ENCODE results near the gene RAB3C.

RAB3C gene

DNA sequence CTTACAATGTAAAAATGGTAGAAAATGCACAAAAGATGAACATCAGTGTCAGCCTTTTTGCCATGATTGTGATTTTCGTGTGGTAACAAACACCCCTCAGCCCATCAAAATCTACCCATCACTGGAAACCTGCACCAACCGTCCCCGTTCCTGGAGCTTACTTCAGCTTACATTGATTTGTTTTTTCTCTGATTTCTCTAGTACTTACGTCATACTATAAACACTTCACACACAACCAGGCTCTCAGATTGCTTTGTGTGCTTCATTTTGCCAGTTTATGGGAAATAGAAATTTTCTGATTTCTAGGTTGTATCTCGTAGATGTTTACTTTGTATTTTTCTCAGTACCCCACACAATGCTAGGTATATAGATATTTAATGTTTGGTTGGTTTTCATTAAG lies 129.1 kb downstream of the RAB3C start:
- in situ Hi-C loops (cut with MboI; ENCODE audit: low pct_unique_long_range_greater_than_20kb, low sequenced_read_pairs), result no loop called here
- no peak for DNase-seq

- no peak for DNase-seq
- in situ Hi-C loops (cut with MboI; ENCODE audit: low pct_unique_long_range_greater_than_20kb, low sequenced_read_pairs), result no loop called here
These were observed 131.2 kb downstream of the RAB3C start for GRCh38 chr5:58714046-58714445.

DNA sequence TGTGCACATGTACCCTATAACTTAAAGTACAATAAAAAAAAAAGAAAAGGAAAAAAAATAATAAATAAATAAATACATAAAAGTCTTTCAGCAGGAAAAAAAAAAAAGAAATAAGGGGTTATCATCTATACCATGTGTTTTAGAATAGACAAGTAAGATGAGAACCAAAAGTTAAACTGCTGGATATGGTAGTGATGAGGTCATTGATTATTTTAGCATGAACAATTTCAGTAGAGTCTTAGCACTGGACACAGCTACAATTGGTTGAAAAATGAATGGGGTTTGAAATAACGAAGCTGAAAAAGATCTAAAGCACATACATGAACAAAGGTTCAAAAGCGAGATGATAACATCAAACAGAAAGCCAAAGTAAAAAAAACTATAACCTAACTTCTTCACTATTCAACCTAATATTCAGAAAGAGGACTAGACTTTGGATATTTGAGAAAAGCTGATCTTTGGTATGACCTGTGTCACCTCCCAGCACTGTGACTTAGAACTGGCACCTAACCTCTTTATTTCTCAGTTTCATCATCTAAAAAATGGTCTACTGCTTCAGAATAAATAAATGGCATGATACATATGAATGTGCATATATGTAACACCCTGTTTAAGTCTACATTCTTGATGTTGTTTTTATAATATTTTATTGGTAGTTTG lies 133.3 kb downstream of the RAB3C start:
- no peak for DNase-seq
- in situ Hi-C loops (cut with MboI; ENCODE audit: low pct_unique_long_range_greater_than_20kb, low sequenced_read_pairs), result no loop called here

- in situ Hi-C loops (cut with MboI; ENCODE audit: low pct_unique_long_range_greater_than_20kb, low sequenced_read_pairs), result no loop called here
- no peak for DNase-seq
These were observed 133.8 kb downstream of the RAB3C start for GRCh38 chr5:58716713-58717112.

- DNase-seq, result no peak
- in situ Hi-C loops (cut with MboI; ENCODE audit: low pct_unique_long_range_greater_than_20kb, low sequenced_read_pairs), result no loop called here
These were observed 134.6 kb downstream of the RAB3C start for GRCh38 chr5:58717303-58718007.

DNA sequence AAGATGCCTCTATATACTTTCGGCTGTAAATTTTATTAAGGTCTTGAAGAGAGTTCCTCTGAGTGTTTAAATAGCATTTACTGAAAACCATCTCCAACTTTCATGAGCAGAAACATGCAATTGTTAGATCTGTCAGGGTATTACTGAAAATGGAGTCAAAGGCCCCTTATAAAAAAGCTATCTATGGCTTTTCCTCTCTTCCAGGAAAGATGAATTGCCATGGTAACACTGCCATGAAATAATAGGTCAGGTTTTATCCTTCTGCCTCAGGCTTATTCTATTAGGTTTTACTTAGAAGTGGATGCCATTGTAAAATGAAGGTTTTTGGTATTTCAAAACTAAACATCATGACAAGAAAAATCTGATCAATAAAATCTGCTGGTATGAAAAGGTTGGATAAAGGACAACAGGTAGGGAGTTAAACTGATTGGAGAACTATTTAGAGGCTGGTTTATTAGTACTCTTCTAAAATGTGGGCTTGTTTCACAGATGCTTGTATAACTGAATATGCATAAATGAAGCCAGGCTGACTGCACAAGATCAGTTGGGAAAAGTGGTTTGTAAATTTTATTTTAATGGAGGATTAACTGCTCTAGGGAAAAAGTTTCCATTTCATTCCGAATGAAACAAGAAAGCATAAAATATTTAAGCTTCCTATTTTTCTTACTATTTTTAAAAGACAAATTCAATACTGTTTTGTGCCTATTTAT lies 135.5 kb downstream of the RAB3C start:
- in situ Hi-C loops (cut with MboI; ENCODE audit: low pct_unique_long_range_greater_than_20kb, low sequenced_read_pairs), result no loop called here
- DNase-seq, result no peak

DNA sequence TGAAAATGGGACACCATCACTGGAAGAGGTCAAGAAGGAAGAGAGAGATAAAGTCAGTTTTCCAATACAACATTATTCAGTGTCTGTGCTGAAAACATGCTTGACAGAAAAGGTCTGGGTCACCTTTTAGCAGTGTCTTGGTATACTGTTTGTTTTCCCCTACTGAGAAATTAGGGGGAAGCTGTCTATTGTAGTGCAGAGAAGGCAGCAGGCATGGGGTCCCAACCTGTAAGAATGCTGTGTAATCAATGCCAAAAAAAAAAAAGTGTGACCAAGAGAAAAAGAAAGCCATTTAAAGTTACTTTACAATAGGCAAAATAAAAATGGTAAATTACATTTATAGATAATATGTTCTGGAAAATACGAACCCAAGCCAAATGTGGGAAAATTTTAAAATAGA lies 139.3 kb downstream of the RAB3C start:
- no peak for DNase-seq
- in situ Hi-C loops (cut with MboI; ENCODE audit: low pct_unique_long_range_greater_than_20kb, low sequenced_read_pairs), result no loop called here

GRCh38 chr5:58724992-58725391 lies 142.1 kb downstream of the RAB3C start:
- in situ Hi-C loops (cut with MboI; ENCODE audit: low pct_unique_long_range_greater_than_20kb, low sequenced_read_pairs), result no loop called here
- DNase-seq, result no peak

- in situ Hi-C loops (cut with MboI; ENCODE audit: low pct_unique_long_range_greater_than_20kb, low sequenced_read_pairs), result no loop called here
These were observed 148.8 kb downstream of the RAB3C start for GRCh38 chr5:58731641-58732040.

GRCh38 chr5:58735637-58736036 lies 152.8 kb downstream of the RAB3C start:
- no peak for DNase-seq
- in situ Hi-C loops (cut with MboI; ENCODE audit: low pct_unique_long_range_greater_than_20kb, low sequenced_read_pairs), result no loop called here

More at GRCh38 chr5:58731641-58732040, 148.8 kb downstream of the RAB3C start:
- DNase-seq, result no peak

GRCh38 chr5:58736214-58736613 lies 153.3 kb downstream of the RAB3C start:
- in situ Hi-C loops (cut with MboI; ENCODE audit: low pct_unique_long_range_greater_than_20kb, low sequenced_read_pairs), result no loop called here
- DNase-seq, result no peak

- no peak for DNase-seq
- in situ Hi-C loops (cut with MboI; ENCODE audit: low pct_unique_long_range_greater_than_20kb, low sequenced_read_pairs), result no loop called here
These were observed 154.8 kb downstream of the RAB3C start for GRCh38 chr5:58737671-58738070.

GRCh38 chr5:58738336-58738735 lies 155.5 kb downstream of the RAB3C start:
- no peak for DNase-seq
- in situ Hi-C loops (cut with MboI; ENCODE audit: low pct_unique_long_range_greater_than_20kb, low sequenced_read_pairs), result no loop called here

DNA sequence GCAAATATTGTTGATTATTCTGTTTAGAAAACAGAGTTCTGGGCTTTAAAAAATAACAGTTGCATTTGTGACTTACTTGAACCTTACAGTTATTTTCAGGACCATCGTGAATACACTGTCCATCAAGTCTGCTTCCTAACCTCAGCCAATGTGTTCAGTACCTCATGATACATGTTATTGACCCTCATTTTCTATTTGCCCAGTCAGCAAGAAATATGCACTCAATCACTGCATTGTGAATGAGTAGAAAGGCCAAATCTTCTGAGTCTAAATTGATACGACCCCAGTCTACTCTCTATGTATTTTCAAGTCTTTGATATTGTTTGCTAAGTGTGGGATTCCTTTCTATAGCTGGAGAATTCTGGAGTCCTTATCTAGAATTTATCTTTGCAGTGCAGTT lies 156.2 kb downstream of the RAB3C start:
- no peak for DNase-seq

DNA sequence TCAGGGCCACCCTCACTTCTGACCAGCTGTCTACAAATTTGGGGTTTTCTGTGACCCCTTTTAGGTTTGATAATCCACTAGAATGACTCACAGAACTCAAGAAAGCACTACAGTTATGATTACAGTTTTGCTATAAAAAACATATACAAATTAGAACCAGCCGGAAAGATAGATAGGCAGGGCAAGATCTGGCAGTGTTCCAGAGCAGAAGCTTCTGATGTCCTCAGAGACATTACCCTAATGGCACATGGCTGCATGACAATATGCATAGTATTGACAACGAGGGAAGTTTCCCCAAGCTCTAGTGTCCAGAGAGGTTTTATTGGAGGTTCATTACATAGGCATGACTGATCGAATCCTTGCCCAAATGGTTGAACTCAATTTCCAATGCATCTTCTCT lies 158.1 kb downstream of the RAB3C start:
- in situ Hi-C loops (cut with MboI; ENCODE audit: low pct_unique_long_range_greater_than_20kb, low sequenced_read_pairs), result no loop called here
- no peak for DNase-seq

More for the DNA sequence above, 156.2 kb downstream of the RAB3C start:
- in situ Hi-C loops (cut with MboI; ENCODE audit: low pct_unique_long_range_greater_than_20kb, low sequenced_read_pairs), result no loop called here

GRCh38 chr5:58745350-58745749 lies 162.5 kb downstream of the RAB3C start:
- DNase-seq, result no peak
- in situ Hi-C loops (cut with MboI; ENCODE audit: low pct_unique_long_range_greater_than_20kb, low sequenced_read_pairs), result no loop called here

DNA sequence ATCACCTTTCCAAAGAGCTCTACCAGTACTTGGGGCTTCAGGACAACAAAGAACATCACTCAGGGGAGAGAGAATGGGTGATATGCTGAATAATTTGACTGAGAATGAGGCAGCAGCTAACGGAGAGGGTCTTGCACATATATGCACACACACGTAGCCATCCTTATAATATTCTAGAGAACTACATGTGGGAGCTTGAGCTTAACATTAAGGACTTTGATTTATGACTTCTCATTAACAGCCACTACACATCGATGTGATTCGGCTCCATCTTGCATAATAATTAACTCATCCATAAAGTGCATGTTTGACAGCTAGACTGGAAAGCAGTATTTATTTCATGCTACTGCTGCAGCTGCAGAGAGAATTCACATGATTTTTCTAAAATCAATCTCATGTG lies 163.4 kb downstream of the RAB3C start:
- in situ Hi-C loops (cut with MboI; ENCODE audit: low pct_unique_long_range_greater_than_20kb, low sequenced_read_pairs), result no loop called here
- DNase-seq, result no peak

- in situ Hi-C loops (cut with MboI; ENCODE audit: low pct_unique_long_range_greater_than_20kb, low sequenced_read_pairs), result no loop called here
- no peak for DNase-seq
These were observed 167.2 kb downstream of the RAB3C start for GRCh38 chr5:58750036-58750435.

GRCh38 chr5:58751222-58751837 lies 168.5 kb downstream of the RAB3C start:
- in situ Hi-C loops (cut with MboI; ENCODE audit: low pct_unique_long_range_greater_than_20kb, low sequenced_read_pairs), result no loop called here
- peak; percentile 79 for DNase-seq

- in situ Hi-C loops (cut with MboI; ENCODE audit: low pct_unique_long_range_greater_than_20kb, low sequenced_read_pairs), result no loop called here
These were observed 169.2 kb downstream of the RAB3C start for GRCh38 chr5:58752104-58752503.

More at GRCh38 chr5:58752104-58752503, 169.2 kb downstream of the RAB3C start:
- no peak for DNase-seq

Data from KBM-7 (cell line).